GM12864 (cell line): ENCODE results near the gene MAX.

Experiments used
- DNase-seq: peaks from one replicate; pipeline ENCODE4 v3.0.0-alpha.2; 2011; ENCODE audit warnings: low read depth
- H3K4me3 ChIP-seq: 2 replicates; pipeline ENCODE4 v1.5.1; 2011; ENCODE audit warnings: mild to moderate bottlenecking, low read depth, low read length, control low read depth
- CTCF ChIP-seq: IDR thresholded peaks from 2 replicates; pipeline ENCODE4 v1.5.1; 2011; ENCODE audit warnings: low read depth, mild to moderate bottlenecking, moderate library complexity, low read length, control low read depth, inconsistent platforms; ENCODE audit errors: missing control alignments

The MAX gene

GRCh38 chr14:65142429-65142828 is 40.1 kb upstream of the MAX start:
- H3K4me3 ChIP-seq: no peak overlapping the region
- no peak for DNase-seq
- TF ChIP-seq CTCF: no peak

- no peak overlapping the region for H3K4me3 ChIP-seq
- no peak for DNase-seq
- TF ChIP-seq CTCF: no peak
These were observed 39.2 kb upstream of the MAX start for GRCh38 chr14:65141523-65141922.

- no peak for DNase-seq
- H3K4me3 ChIP-seq: no peak overlapping the region
- no peak for TF ChIP-seq CTCF
These were observed 35.5 kb upstream of the MAX start for GRCh38 chr14:65137648-65138307.

GRCh38 chr14:65134651-65135579 is 32.6 kb upstream of the MAX start:
- DNase-seq: no peak
- TF ChIP-seq CTCF: no peak
- no peak overlapping the region for H3K4me3 ChIP-seq

- TF ChIP-seq CTCF: no peak
- H3K4me3 ChIP-seq: no peak overlapping the region
- no peak for DNase-seq
These were observed 30.5 kb upstream of the MAX start for GRCh38 chr14:65132855-65133254.

- H3K4me3 ChIP-seq: no peak overlapping the region
- no peak for TF ChIP-seq CTCF
- DNase-seq: no peak
These were observed 29.0 kb upstream of the MAX start for GRCh38 chr14:65131301-65131701.
